ENCODE measurements around the gene TFAP2A.

Gene TFAP2A

GRCh38 chr6:10363911-10364310, 51.0 kb downstream of the TFAP2A start:
- no peak for TF ChIP-seq CTCF (IDR thresholded peaks at IDR 0.05; ENCODE audit: borderline replicate concordance, insufficient read depth, low read depth, low read length)
- no peak overlapping the region for H3K4me3 ChIP-seq (ENCODE audit: low read depth, low read length)

DNA sequence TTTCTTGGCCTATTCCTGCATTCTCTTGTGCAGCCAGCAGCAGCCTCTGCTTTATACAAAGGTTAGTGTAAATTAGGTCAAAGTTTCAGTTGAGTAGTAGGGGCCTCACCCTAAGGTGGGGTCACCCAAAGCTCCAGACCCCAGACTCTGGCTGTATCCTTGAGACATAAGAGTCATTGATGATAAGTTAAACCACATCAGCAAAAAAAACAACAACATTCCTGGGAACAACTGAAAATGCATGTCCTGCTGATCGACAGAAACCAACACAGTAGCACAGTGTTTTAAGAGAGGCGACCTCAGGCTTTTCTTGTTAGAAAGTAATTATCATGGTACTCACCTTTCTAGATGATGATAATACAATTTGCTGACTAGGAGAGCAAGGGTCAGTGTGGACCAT, 52.6 kb downstream of the TFAP2A start:
- H3K4me3 ChIP-seq (ENCODE audit: low read depth, low read length) = no peak overlapping the region

GRCh38 chr6:10361428-10361827, 53.4 kb downstream of the TFAP2A start:
- no peak overlapping the region for H3K4me3 ChIP-seq (ENCODE audit: low read depth, low read length)
- no peak for TF ChIP-seq CTCF (IDR thresholded peaks at IDR 0.05; ENCODE audit: borderline replicate concordance, insufficient read depth, low read depth, low read length)

More for the DNA sequence above, 52.6 kb downstream of the TFAP2A start:
- TF ChIP-seq CTCF (IDR thresholded peaks at IDR 0.05; ENCODE audit: borderline replicate concordance, insufficient read depth, low read depth, low read length) = no peak

- TF ChIP-seq CTCF (IDR thresholded peaks at IDR 0.05; ENCODE audit: borderline replicate concordance, insufficient read depth, low read depth, low read length) = no peak
- no peak overlapping the region for H3K4me3 ChIP-seq (ENCODE audit: low read depth, low read length)
These were observed 55.3 kb downstream of the TFAP2A start for GRCh38 chr6:10359581-10359980.

DNA sequence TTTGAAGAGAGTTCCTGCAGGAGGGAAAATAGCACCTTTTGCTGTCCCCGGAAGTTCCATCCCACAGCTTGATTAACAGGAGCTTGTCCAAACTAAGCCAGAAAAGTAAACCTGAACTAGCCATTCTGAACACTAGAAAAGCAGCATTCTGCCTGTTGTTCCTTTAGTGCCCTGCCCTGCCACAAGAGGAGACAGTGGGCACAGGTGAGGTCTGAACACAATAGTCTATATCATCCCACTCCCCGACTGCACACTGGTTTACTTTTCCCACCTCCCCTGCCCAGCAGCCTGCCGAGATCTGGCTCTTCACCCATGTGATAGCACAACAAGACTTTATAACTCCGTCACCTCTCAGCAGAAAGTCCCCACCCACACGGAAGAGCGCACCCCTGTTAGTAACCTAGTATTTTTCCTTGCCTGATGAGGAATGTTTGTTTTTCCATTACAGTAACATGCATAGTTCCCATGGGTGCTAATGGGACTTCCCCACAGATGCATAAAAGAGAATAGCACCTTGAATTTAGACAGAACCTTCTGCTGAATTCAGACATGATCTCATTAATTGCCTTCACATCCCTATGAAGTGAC, 59.7 kb downstream of the TFAP2A start:
- no peak for TF ChIP-seq CTCF (IDR thresholded peaks at IDR 0.05; ENCODE audit: borderline replicate concordance, insufficient read depth, low read depth, low read length)
- no peak overlapping the region for H3K4me3 ChIP-seq (ENCODE audit: low read depth, low read length)

- no peak for TF ChIP-seq CTCF (IDR thresholded peaks at IDR 0.05; ENCODE audit: borderline replicate concordance, insufficient read depth, low read depth, low read length)
- no peak overlapping the region for H3K4me3 ChIP-seq (ENCODE audit: low read depth, low read length)
These were observed 63.1 kb downstream of the TFAP2A start for GRCh38 chr6:10351791-10352190.

GRCh38 chr6:10350720-10351119, 64.2 kb downstream of the TFAP2A start:
- TF ChIP-seq CTCF (IDR thresholded peaks at IDR 0.05; ENCODE audit: borderline replicate concordance, insufficient read depth, low read depth, low read length) = no peak
- H3K4me3 ChIP-seq (ENCODE audit: low read depth, low read length) = no peak overlapping the region
